NCI-H2171 (cell line): ENCODE results near the gene RALGAPA2.

ENCODE experiments used
- DNase-seq: peaks from one replicate; lab custom pipeline; 2025; lab: John Stamatoyannopoulos, UW

The RALGAPA2 gene

DNA sequence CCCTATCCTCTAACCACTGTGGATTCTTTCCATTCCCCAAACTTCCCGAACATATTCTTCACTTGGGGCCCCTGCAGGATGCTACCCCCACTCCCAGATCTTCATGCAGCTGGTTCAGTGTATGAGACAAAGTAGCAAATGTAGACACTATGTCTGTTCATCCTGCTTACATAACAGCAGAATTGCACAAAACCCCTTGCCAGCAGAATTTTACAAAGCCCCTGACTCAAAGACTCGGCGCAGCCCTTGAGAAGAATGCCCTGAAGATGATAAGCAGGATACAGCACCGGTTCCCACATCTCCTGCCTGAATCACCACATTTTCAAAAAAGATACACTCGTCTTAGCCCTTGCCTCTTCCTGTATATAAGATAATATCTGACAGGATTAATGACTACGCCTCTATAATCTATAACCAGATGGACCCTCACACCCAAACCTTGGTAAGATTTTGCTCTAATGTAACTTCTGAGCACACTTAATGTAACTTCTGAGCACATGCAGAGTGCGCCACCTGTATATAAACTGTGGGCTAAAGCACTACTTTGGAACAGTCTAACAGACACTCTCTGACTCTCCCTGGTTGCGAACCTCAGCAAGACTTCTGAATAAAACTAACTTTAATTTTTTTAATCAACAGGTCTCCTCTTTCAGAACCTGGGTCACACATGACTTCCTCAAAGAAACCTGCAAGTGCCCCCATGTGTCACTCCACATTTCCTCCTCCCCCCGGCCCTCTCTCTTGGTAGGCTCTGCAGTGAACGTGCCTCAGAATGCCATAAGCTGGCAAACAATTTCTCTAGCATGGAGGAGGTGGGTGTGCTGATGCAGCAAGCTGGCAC, 28.7 kb downstream of the RALGAPA2 start:
- DNase-seq = no peak

DNA sequence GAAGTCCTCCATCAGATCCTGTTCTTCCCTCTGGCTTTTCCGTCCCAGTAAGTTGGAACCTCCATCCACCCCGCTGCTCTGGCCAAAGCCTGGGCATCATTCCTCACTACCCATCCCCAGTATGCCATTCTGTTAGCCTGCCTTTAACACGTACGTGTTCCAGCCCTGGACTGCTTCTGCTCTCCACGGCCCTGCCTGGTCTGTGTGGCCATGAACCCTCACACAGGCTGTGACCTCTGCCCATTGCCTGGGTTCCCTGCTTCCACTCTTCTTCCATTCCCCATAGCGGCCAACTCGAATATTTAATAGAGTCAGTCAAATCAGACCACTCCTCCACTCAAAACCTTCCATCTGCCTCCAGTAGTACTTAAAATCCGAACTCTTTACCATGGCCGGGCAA, 29.4 kb downstream of the RALGAPA2 start:
- no peak for DNase-seq

DNA sequence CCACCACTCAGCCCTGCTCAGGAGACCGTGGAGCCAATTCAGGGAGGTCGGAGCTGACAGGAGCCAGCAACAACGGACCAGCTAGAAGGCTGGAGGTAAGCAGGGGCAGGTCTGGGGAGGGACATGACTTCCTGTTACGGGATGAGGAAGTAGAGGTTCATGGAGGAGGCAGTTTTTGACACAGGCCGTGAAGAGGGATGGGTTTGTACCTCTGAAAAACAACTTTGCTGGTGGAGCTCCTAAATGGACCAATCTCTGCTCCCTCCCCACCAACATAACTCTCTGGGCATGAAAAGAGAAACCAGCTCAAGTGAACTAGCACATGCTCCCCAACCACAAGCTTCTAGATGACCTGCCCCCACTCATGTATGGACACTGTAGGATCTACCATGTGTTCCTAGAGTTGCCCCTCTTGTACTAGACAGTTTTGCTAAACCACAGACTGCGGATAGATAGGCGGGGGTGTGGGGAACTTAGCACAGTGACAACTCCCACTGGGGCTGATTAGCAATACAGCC, 31.4 kb downstream of the RALGAPA2 start:
- no peak for DNase-seq

DNA sequence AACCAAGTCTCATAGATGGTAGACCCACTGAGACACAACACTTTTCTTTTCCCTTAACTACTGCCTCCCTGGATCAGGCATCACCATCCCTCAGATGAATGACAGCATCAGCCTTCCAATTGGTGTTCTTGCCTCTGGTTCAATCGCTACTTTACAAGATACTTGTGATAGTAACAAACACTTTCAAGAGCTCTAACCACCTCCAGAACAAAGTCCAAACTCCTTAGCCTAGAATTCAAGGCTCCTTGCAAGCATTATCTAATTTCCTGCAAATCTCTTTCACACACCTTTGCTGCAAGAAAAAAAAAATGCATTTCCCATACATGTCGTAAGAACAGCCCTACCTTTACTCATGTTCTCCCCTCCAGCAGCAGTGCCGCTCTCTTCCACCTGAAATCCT, 33.1 kb downstream of the RALGAPA2 start:
- DNase-seq = no peak

DNA sequence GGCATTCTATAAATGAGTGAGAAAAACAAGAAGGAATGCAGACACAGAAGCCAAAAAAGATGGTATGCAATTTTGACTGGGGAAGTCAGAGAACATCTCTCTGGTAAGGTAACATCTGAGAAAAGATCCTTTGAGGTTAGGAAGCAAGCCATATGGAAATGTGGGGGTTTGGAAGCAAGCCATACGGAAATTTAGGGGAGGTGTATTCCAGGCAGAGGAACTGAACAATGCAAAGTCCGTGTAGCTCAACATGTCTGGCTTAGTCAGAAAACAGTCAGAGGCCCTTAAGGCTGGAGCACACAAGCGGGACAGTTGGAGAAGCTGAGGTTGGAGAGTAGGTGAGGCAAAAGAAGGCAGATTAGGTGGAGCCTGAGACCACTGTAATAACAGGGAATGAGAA, 35.3 kb downstream of the RALGAPA2 start:
- peak; percentile 18 for DNase-seq

DNA sequence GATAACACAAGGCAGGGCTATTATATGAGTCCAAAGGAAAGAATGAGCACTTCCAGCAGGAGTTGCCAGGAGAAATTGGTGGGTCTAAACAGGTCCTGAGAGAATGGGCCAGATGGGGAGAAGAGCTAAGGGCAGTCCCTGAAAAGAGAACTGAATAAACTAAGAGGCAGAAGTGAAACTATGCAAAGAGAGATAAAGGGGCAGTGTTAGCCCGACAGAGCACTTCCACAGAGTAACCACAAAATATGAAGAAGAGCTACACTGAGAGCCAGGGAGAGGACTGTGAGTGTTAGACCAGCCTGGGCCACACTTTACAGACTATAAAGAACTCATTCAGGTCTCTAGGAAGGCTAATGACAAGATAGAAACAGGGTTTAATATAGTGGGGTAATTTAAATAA, 43.8 kb downstream of the RALGAPA2 start:
- DNase-seq = no peak

DNA sequence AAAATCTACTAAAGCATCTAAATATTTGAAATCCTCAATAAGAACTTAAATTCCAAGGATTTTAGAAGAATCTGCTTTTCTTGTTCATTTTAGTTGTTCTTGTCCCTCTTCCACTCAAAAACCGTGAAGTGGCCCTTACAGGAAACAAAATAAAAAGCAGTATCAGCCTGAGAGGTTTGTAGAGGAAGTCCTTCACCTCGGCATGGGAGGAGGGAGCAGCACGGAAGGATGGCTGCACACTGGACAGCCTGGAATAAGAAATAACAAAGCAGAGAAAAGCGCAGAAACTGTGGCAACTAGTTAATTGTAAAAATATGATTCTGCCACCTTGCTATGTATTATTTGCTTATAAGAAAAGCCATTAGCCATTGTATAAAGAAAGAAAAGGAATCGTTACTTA, 46.1 kb downstream of the RALGAPA2 start:
- DNase-seq = no peak

DNA sequence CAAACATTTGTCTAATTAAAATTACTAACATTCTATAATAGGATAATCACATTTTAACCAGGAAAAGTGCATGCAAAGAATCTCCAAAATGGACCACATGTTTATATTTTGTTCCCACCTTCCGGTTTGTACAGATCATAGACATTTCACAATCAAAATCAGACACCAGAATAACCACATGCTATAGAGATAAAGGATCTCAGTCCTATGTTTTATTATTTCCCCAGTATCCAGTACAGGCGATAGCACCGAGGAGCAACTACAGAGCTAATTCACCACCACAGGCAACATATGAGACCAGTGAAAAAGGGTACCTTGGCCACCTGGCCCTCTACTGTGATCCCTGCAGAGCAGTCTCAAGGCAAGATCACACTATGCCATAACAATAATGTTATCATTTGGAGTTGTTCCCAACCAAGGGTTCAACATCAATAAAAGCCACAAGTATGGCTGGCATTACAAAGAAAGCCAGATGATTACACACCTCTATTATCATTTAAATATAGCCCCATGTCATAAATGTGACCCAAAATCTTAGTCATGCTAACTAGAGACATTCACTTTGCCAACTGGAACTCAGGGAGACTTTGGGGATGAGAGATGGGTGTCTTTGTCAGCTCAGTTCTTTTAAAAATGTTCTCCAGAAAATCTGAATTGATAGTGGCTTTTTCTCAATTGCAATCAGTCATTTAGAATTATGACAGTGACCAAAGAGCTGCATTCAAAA, 46.7 kb downstream of the RALGAPA2 start:
- DNase-seq = no peak

DNA sequence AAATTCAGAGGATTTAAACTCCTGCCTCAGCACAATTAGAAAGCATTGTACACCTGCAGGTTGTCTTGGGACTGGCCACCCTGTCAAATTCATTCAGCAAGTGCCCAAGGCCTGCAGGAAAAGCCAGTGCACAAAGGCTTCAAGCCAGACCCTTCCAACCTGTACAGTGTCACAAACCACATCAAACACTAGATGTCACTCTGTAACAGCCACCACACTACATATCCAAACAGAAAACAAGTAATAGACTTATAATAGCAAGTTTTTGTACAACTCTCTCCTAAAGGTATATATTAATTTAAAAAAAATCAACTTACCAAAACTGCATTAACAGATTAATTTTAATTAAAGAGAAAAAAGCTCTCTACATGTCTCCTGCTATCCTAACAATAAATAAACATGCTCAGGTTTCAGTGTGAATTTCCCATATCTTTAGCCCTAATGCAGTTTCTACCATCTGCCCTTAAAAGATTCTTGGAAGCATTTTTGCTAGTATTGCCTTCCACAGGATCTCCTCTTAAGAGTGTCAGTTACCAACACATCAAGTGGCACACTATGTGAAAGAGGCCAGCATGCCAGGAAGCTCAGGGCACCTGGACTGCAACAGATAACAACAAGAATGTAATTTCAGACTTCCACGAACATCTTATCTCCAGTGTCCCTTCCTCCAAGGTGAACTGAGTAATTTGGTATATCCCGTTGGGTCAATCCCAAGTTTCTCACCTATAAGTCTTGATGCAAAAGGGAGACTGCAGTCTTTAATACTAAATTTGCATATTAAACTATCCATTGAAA, 47.5 kb downstream of the RALGAPA2 start:
- DNase-seq = peak; percentile 24

DNA sequence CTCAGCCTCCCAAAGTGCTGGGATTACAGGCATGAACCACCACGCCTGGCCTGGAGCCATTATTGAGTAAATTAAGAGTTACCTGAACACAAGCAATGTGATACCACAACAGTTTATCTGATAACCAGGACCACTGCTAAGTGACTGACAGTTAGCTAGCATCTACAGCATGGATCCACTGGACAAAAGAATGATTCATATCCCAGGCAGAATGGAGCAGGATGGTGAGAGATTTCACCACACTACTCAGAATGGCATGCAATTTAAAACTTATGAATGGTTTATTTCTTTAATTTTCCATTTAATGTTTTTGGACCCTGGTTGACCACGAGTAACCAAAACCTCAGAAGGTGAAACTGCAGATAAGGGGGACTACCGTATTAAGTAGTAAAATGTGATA, 48.6 kb downstream of the RALGAPA2 start:
- no peak for DNase-seq

DNA sequence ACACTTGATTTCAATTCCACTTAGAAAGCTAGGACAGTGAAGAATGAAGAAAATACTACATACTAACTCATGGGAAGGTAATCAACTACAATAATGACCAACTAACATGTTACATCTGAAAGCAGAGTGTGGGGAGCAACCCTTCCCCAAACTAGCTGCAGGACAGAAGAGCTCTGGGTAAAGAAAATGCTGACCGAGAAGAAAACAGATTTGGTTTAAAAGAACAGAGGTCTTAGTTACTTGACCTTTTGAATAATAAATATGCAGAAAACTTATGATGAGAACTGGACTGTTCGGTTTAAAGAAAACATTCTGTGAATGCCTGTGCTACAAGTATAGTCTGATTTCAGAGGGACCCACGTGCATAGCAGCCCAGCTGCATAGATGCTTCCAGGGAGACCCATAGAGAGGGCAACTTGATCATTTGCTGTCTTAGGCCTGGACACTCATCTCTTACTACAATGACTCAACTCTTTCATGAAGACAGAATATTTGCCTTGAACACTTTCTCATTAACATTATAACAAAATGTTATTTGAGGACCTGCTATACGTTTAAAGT, 53.5 kb downstream of the RALGAPA2 start:
- DNase-seq = no peak

DNA sequence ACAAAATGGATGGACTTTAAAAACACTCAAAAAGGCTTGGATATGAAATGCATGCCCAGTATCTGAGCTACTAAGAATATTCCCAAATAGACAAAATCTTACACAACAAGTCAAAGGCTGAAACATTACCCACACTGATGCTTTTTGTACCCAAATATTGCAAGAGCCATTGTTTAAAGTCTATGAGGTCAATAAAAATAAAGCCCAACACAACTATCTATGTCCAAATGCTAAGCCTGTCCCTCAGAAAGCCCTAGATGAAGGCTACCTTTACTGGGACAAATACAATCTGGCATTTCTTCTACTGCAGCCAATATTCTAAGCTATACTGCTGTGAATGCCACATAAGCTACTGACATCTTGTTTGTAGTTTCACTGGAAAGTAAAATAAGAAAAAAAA, 54.3 kb downstream of the RALGAPA2 start:
- DNase-seq = no peak

DNA sequence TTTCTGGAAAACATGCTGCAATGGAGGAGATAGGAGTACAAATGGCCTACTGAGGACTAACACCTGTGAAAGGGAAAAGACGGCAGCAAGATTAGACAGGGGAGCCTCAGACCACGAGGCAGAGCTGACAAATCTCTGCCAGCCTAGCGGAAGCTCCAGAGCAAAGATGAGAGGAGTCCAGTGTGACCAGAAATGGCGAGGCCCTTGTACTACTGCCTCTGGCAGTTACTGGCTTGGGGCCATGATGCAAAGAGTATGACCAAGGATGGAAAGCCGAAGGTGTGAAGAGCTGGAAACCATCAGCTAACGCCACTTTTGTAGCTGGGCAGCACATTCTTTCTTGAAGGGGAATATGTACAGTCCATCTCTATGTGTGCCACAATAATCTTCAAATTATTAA, 55.4 kb downstream of the RALGAPA2 start:
- no peak for DNase-seq

DNA sequence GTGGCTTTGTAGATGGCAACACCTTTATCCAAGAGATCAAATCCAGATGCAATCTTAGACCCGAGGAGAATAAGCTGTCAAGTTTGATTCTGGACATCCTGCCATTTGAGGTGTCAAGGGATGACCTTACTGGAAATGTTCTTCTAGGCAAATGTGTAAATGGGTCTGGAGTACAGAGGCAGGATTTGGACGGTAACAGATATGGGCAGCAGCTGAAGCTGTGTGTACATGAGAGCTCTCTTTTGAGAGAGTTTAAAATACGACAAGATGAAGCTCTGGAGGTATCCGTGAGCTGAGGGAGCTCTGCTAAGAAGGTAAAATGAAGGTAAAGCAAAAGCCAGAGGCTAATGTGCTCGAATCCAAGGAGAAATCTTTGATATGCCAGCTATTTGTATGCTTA, 56.6 kb downstream of the RALGAPA2 start:
- no peak for DNase-seq

DNA sequence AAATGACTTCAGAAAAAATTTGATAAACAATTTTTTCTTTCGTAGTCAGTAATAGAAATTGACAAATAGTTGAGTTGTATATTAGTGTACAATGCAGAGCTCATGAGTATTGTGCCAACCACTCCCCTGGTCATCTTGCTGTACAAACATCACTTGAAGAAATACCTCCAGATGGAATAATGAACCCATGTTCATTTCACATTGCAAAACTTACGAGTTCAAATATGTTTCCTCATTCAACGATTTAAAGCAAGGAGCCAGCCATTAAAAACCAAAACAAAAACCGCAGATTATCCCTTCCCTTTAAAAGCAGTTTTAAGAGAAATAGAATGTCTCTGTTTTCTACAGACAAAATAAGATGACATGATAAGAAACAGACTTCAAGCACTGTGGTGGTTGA, 62.5 kb downstream of the RALGAPA2 start:
- DNase-seq = no peak

DNA sequence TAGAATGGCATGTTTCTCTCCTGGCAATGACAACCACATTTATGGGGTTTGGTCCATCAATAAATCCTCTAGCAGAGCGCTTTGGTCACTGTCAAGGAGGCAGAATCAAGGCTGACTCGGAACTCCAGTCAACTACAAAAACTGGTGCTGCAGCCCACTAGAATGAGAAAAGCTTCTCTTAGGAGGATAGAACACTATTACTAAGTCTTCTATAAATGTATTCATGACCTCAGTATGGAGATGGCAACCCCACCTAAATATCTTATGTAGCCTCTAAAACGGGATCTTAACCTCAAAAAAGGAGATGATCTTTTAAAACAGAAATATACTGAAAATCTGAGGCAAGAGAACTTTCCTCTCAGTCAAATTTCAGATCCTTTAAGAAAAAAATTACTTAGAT, 68.5 kb downstream of the RALGAPA2 start:
- no peak for DNase-seq

DNA sequence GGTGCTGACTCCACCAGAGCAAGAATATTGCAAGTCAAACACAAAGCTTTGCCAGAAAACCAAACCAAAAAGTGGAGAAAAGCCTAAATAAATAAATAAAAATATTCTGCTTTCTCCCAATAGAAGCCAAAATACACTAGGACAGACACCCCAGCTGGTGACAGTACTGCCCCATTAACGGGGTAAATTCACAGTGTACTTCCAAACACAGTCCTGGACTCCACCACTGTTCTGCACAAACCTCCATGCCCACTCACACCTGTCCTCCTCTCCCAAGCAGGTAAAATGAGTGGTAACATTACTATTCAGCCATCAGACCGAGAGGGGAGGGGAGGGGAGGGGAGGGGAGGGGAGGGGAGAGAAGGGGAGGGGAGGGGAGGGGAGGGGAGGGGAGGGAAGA, 70.7 kb downstream of the RALGAPA2 start:
- no peak for DNase-seq

DNA sequence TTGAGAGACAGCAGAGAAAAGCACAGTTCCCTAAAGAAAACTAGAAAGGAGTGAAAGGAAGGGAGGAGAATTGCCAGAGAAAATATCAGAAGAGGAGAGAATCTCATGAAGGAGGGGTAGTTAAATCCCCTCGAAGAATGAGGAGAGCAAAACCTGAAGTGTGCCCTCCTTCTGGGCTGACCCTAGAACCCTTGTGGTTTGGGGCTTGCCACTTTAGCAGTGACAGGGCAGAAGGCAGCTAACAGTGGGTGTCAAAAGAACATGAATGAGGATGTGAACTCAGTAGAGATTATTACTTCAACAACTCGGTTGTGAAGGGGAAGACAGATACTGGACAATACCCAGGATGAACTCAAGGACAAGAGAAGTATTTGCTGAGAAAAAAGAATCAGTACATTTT, 73.6 kb downstream of the RALGAPA2 start:
- no peak for DNase-seq

DNA sequence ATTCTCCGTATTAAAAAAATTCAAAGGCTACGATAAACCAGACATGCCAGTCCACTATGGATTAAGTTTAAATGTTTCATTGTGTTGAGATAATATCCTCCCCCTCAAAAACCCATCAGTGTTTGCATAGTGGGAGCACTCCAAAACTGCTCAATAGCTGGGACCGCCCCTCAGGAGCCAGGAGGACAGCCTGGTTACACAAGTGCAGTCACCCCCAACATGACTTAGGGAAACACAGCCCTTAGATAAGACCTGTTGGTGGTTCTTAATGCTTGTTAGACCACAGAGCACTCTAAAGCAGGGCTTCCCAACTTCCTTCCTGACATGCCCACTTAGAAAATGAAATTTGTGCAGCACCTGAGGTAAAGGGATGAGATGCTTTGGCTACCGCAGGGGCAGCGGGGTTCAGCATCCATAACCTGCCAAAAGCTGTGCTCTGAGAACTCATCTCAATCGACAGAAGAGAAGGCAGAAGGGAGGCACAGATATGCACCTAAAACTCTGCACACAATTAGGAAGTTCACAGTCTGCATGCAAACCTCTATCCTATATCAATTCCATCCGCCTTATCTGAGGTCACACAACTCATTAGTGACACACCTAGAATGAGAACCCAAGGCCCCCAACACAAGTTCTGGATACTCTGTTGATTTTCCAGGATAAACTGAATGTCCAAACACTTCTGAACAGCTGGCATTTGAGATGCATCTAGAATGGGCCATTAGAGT, 74.3 kb downstream of the RALGAPA2 start:
- DNase-seq = no peak

DNA sequence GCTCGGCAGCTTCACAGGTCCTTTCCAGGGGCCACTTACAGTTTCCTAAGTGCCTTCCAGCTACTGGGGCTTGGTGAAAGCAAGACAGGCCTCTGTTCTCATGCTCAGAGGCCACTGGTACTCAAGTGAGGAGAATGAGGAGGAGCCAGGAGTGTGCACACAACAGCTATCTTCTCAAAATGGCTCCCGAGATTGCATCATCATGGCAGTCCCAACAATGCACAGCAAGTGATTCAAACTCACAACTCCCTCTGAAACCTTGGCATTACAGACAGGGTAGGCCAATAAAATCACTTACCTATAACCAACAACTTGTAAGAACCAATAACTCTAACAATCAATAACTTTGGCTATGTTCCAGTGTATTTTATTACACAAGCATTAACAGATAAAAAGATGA, 77.4 kb downstream of the RALGAPA2 start:
- DNase-seq = no peak

DNA sequence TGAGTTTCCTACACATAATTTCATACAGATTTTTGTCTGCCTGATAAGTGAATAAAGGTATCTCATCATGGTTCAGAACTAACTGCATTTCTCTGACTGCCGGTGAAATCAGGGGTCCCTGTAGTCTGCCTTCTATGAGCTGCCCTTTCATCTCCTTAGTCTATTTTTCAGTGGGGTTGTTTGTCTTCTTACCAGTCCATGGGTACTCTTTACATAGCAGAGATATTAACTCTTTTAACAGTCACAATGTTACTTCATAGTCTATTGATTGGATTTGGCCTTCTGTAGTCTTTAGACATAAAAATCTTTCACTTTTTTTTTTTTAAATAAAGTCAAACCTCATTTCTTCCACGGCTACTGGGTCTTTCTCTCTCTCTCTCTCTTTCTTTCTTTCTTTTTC, 79.8 kb downstream of the RALGAPA2 start:
- no peak for DNase-seq

DNA sequence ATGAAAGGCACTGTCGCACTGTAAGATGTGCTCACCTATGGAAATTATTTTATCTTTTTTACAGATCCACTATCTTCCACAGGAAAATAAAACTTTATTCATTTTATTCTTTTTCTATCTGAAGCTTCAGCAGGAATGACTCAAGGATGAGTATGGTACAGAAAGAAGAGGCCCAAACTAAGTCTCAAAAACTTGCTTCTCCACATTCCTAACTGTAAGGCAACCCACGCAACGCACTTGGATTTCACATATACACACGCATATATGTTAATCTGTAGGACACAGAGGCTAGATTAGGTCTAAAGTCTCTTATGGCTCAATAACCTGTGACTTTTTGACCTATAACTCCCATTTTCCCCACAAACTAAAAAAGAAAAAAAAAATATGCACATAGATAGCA, 81.9 kb downstream of the RALGAPA2 start:
- DNase-seq = no peak
